K562 (cell line): Measurements from ENCODE around the gene GPN3. TPM values are rescaled to one million over a fixed set of nuclear protein-coding genes. Genes with fewer than 3 reads are reported as not detected.

Experiments used
- ATF2 ChIP-seq: sonication (generic); formaldehyde crosslinking; IDR thresholded peaks from 2 replicates; pipeline ENCODE4 v1.8.1; 2022; ENCODE audit warnings: missing genetic modification reagents
- BCOR ChIP-seq: fragments of 450-650 bp; IDR thresholded peaks from 2 replicates; pipeline ENCODE4 v1.6.1; 2016
- CBX5 ChIP-seq: IDR thresholded peaks from 2 replicates; pipeline ENCODE4 v1.6.1; 2014; ENCODE audit warnings: low read depth, borderline replicate concordance
- CBX8 ChIP-seq: fragments of 200-600 bp; sonication (generic); IDR thresholded peaks from 2 replicates; pipeline ENCODE4 v1.6.1; 2012; ENCODE audit warnings: borderline replicate concordance, mixed run types, low read depth, mild to moderate bottlenecking, moderate library complexity, mixed read lengths, low read length, control low read depth, inconsistent platforms; ENCODE audit not compliant: poor library complexity, severe bottlenecking; ENCODE audit errors: extremely low read depth
- ETS2 ChIP-seq: IDR thresholded peaks from 2 replicates; pipeline ENCODE4 v1.6.1; 2016; ENCODE audit warnings: borderline replicate concordance, missing genetic modification characterization, mild to moderate bottlenecking, moderate library complexity, missing compliant biosample characterization; ENCODE audit not compliant: poor library complexity, severe bottlenecking
- FOSL1 ChIP-seq: fragments of 200-800 bp; sonication (Bioruptor generic); conservative IDR thresholded peaks from 2 replicates; pipeline ENCODE4 v1.6.1; 2016; ENCODE audit warnings: missing genetic modification characterization, missing compliant biosample characterization
- FUS ChIP-seq: fragments of 200-400 bp; formaldehyde crosslinking; optimal IDR thresholded peaks from 2 replicates; pipeline ENCODE3; 2017; ENCODE audit warnings: low read depth, low read length
- GTF2A2 ChIP-seq: IDR thresholded peaks from 2 replicates; pipeline ENCODE4 v1.6.1; 2016; ENCODE audit warnings: mild to moderate bottlenecking, missing genetic modification characterization, missing compliant biosample characterization
- HNRNPLL ChIP-seq: fragments of 200-400 bp; formaldehyde crosslinking; IDR thresholded peaks from 2 replicates; pipeline ENCODE4 v1.6.1; 2017; ENCODE audit warnings: low read length, low read depth, mild to moderate bottlenecking; ENCODE audit not compliant: poor library complexity, severe bottlenecking
- MEIS2 ChIP-seq: fragments of 450-650 bp; IDR thresholded peaks from 2 replicates; pipeline ENCODE4 v1.6.1; 2014; ENCODE audit warnings: mild to moderate bottlenecking; ENCODE audit not compliant: partially characterized antibody
- NR3C1 ChIP-seq: sonication (generic); formaldehyde crosslinking; IDR thresholded peaks from 2 replicates; pipeline ENCODE4 v1.8.1; 2022; ENCODE audit warnings: missing genetic modification reagents
- NRF1 ChIP-seq, 2 experiments: fragments of 450-650 bp; IDR thresholded peaks in 1 of 2; conservative IDR thresholded peaks in 1 of 2; 2 replicates each; pipeline ENCODE4 v1.6.1; 2014; ENCODE audit warnings: mild to moderate bottlenecking in 2 of 2
- RBM34 ChIP-seq: fragments of 200-400 bp; formaldehyde crosslinking; IDR thresholded peaks from 2 replicates; pipeline ENCODE4 v1.6.1; 2018; ENCODE audit warnings: low read length, borderline replicate concordance; ENCODE audit not compliant: insufficient read depth
- SMAD3 ChIP-seq: fragments of 450-650 bp; formaldehyde crosslinking; conservative IDR thresholded peaks from 2 replicates; pipeline ENCODE4 v1.4.0; 2020; ENCODE audit warnings: mild to moderate bottlenecking
- SMARCC2 ChIP-seq: fragments of 450-650 bp; IDR thresholded peaks from 2 replicates; pipeline ENCODE4 v1.6.1; 2017; ENCODE audit warnings: antibody characterized with exemption, moderate library complexity, mild to moderate bottlenecking, low read depth
- SRF ChIP-seq, 2 experiments: fragments of 250-450, 450-650 bp in 1 of 2; sonication (Bioruptor Pico) in 1 of 2; sonication (generic) in 1 of 2; formaldehyde crosslinking; IDR thresholded peaks; 2 replicates each; pipeline versions ENCODE4 v1.5.0 to v1.5.1; 2020 to 2022; ENCODE audit warnings: mild to moderate bottlenecking in 1 of 2, missing genetic modification reagents in 1 of 2
- TFAM ChIP-seq: fragments of 250-450 bp; sonication (Bioruptor Pico); conservative IDR thresholded peaks from 2 replicates; pipeline ENCODE4 v1.5.0; 2021; ENCODE audit warnings: mild to moderate bottlenecking, moderate library complexity
- WHSC1 ChIP-seq: IDR thresholded peaks from one replicate; pipeline ENCODE4 v1.6.1; 2012; ENCODE audit warnings: low read length, control low read depth, inconsistent platforms
- ZBTB8A ChIP-seq: fragments of 450-650 bp; IDR thresholded peaks from 2 replicates; pipeline ENCODE4 v1.6.1; 2018; ENCODE audit warnings: mild to moderate bottlenecking, moderate library complexity; ENCODE audit not compliant: partially characterized antibody
- ZNF133 ChIP-seq: fragments of 250-450 bp; sonication (Bioruptor Pico); IDR thresholded peaks from 2 replicates; pipeline ENCODE4 v1.4.0; 2020; ENCODE audit warnings: mild to moderate bottlenecking
- ZNF174 ChIP-seq: fragments of 250-450 bp; sonication (Bioruptor Pico); IDR thresholded peaks from 2 replicates; pipeline ENCODE4 v1.4.0; 2020; ENCODE audit warnings: mild to moderate bottlenecking
- ZNF184 ChIP-seq: sonication (generic); formaldehyde crosslinking; IDR thresholded peaks from 2 replicates; pipeline ENCODE4 v1.5.0; 2020; ENCODE audit warnings: missing genetic modification reagents
- ZNF24 ChIP-seq: fragments of 450-650 bp; IDR thresholded peaks from 2 replicates; pipeline ENCODE4 v1.6.1; 2016
- ZNF282 ChIP-seq: sonication (generic); formaldehyde crosslinking; IDR thresholded peaks from 2 replicates; pipeline ENCODE4 v1.8.1; 2023; ENCODE audit warnings: missing genetic modification reagents
- ZNF347 ChIP-seq: fragments of 450-650 bp; formaldehyde crosslinking; IDR thresholded peaks from 2 replicates; pipeline ENCODE4 v1.4.0; 2020; ENCODE audit warnings: low read depth, mild to moderate bottlenecking, moderate library complexity
- ZNF75A ChIP-seq: fragments of 450-650 bp; formaldehyde crosslinking; IDR thresholded peaks from 2 replicates; pipeline ENCODE4 v1.4.0; 2020; ENCODE audit warnings: mild to moderate bottlenecking
- ZNF76 ChIP-seq: fragments of 250-450 bp; sonication (Bioruptor Pico); IDR thresholded peaks from 2 replicates; pipeline ENCODE4 v1.4.0; 2020; ENCODE audit warnings: mild to moderate bottlenecking, moderate library complexity, borderline replicate concordance
- ZZZ3 ChIP-seq: fragments of 450-650 bp; IDR thresholded peaks from 2 replicates; pipeline ENCODE4 v1.6.1; 2016; ENCODE audit warnings: antibody characterized with exemption, mild to moderate bottlenecking, moderate library complexity
- polyA plus RNA-seq, 8 experiments: library from polyadenylated mRNA; depleted of rRNA in 4 of 8; stranded (reverse) in 5 of 8; unstranded in 3 of 8; fragments of >200 nt; fragmentation: Nextera tagmentation in 2 of 8; fragmentation: Illumina TruSeq in 1 of 8; extraction: Ambion mirVana in 2 of 8; extraction: Trizol in 1 of 8; gene quantifications; 2 replicates each; pipeline versions ENCODE4 v1.2.1 to v1.2.3, GENCODE V29; 2011 to 2014; ENCODE audit warnings: inconsistent platforms in 1 of 8, missing spikeins in 1 of 8
- total RNA-seq, 7 experiments: library from RNA; depleted of rRNA in 6 of 7; stranded (reverse); fragments of >200 nt in 6 of 7; fragmentation: Illumina TruSeq in 2 of 7; extraction: Trizol in 2 of 7; gene quantifications; 2 replicates each; pipeline versions ENCODE4 v1.2.1 to v1.2.3, GENCODE V29; 2011 to 2021; ENCODE audit warnings: low replicate concordance in 1 of 7
- TF ChIP-seq, protein P1 (sequence below): fragments of 250-450 bp; sonication (Bioruptor Pico); IDR thresholded peaks from 2 replicates; pipeline ENCODE4 v1.5.0; 2021

GPN3 gene
- total and polyA plus RNA-seq, 9 of the 15 experiments (the other 6 are each of a cell fraction or from before 2014, with no cell fraction given) = 35.8 to 123 (median 64.2) TPM

GRCh38 chr12:110468214-110469048 is at the start of gene GPN3, which contains the start of gene FAM216A (continued):
- no peak for TF ChIP-seq ZNF347
- peak; percentile 75; the same call in 1 of the 2 replicates for TF ChIP-seq NR3C1 (CRISPR knock-in tag)
- TF ChIP-seq RBM34 = no peak
- TF ChIP-seq, protein P1, sequence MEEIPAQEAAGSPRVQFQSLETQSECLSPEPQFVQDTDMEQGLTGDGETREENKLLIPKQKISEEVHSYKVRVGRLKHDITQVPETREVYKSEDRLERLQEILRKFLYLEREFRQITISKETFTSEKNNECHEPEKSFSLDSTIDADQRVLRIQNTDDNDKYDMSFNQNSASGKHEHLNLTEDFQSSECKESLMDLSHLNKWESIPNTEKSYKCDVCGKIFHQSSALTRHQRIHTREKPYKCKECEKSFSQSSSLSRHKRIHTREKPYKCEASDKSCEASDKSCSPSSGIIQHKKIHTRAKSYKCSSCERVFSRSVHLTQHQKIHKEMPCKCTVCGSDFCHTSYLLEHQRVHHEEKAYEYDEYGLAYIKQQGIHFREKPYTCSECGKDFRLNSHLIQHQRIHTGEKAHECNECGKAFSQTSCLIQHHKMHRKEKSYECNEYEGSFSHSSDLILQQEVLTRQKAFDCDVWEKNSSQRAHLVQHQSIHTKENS (CRISPR knock-in tag) = no peak
- TF ChIP-seq ZNF133 (CRISPR knock-in tag) = no peak
- TF ChIP-seq ZNF24 = no peak
- TF ChIP-seq ZBTB8A = no peak
- TF ChIP-seq HNRNPLL = peak; percentile 92
- TF ChIP-seq ZNF76 (CRISPR knock-in tag) = no peak
- no peak; the same call in 1 of the 2 replicates for TF ChIP-seq ZNF282 (CRISPR knock-in tag)
- peak; percentile 34 for TF ChIP-seq MEIS2
- TF ChIP-seq FOSL1 = peak; percentile 76
- TF ChIP-seq SMARCC2 = no peak
- 0 out of 2 replicates have a peak, but pooled peaks have one; percentile 23 for TF ChIP-seq ATF2 (CRISPR knock-in tag)
- TF ChIP-seq ZZZ3 = no peak
- peak; percentile 38 for TF ChIP-seq FUS
- no peak for TF ChIP-seq CBX8
- TF ChIP-seq ETS2 (tag) = no peak
- TF ChIP-seq NRF1 (conservative IDR thresholded peaks at IDR 0.05 in 1 of 2, IDR thresholded peaks at IDR 0.05 in 1 of 2) = peak; percentile 87 to 89
- no peak for TF ChIP-seq SMAD3
- TF ChIP-seq CBX5 = no peak
- TF ChIP-seq ZNF184 (CRISPR knock-in tag) = no peak
- no peak for TF ChIP-seq ZNF75A (CRISPR knock-in tag)
- TF ChIP-seq TFAM = no peak
- no peak for TF ChIP-seq GTF2A2 (tag)
- no peak for TF ChIP-seq BCOR
- TF ChIP-seq ZNF174 (CRISPR knock-in tag) = no peak
- TF ChIP-seq WHSC1 = no peak
- TF ChIP-seq SRF (CRISPR knock-in tag; IDR thresholded peaks at IDR 0.05) = peak; percentile 14 to 40; a peak in 1 of 4 replicates
